PC-9 (cell line): Measurements from ENCODE around the gene AMPD1. TPM values are rescaled to one million over a fixed set of nuclear protein-coding genes. Genes with fewer than 3 reads are reported as not detected.

Experiments used
- BruUV-seq: library from RNA; stranded (reverse); fragments of 400-500 nt; replicated peaks from 2 replicates; lab custom pipeline; 2021; lab: Mats Ljungman, UMichigan
- CTCF ChIA-PET: fragments of 300-600 bp; sonication (Branson Sonifier 250); formaldehyde crosslinking; loops from one replicate; lab custom pipeline; 2022; ENCODE audit warnings: antibody characterized with exemption; lab: Charles Lee
- POLR2A ChIA-PET: fragments of 300-600 bp; sonication (Branson Sonifier 250); formaldehyde crosslinking; loops from one replicate; lab custom pipeline; 2022; ENCODE audit warnings: antibody characterized with exemption; ENCODE audit not compliant: unreplicated experiment; lab: Charles Lee
- DNase-seq, 2 experiments: peaks; one replicate each; pipeline versions ENCODE4 v3.0.0 to v3.0.0-alpha.2; 2015 to 2022; ENCODE audit warnings: mixed read lengths in 1 of 2
- H2AFZ ChIP-seq: fragments of 200-600 bp; sonication (generic); 2 replicates; pipeline ENCODE4 v1.8.1; 2017; ENCODE audit warnings: antibody characterized with exemption
- H3F3A ChIP-seq: fragments of 200-600 bp; sonication (generic); 2 replicates; pipeline ENCODE4 v1.8.1; 2017; ENCODE audit warnings: antibody characterized with exemption, mild to moderate bottlenecking, low read depth; ENCODE audit not compliant: insufficient read depth
- H3K27ac ChIP-seq: fragments of 200-600 bp; sonication (generic); 2 replicates; pipeline ENCODE4 v1.6.1; 2016; ENCODE audit warnings: mixed run types
- H3K27me3 ChIP-seq: fragments of 200-600 bp; sonication (generic); 2 replicates; pipeline ENCODE4 v1.6.1; 2016; ENCODE audit warnings: low read depth, mixed run types; ENCODE audit not compliant: insufficient read depth
- H3K36me3 ChIP-seq: fragments of 200-600 bp; sonication (generic); 2 replicates; pipeline ENCODE4 v1.6.1; 2016; ENCODE audit warnings: low read depth, mixed run types
- H3K4me1 ChIP-seq: fragments of 200-600 bp; sonication (generic); replicated peaks from 2 replicates; pipeline ENCODE4 v1.6.1; 2016; ENCODE audit warnings: mixed run types; ENCODE audit not compliant: insufficient read depth
- H3K4me2 ChIP-seq: fragments of 200-600 bp; sonication (generic); 2 replicates; pipeline ENCODE4 v1.6.1; 2017; ENCODE audit warnings: mixed run types
- H3K4me3 ChIP-seq: fragments of 200-600 bp; sonication (generic); 2 replicates; pipeline ENCODE4 v1.6.1; 2016; ENCODE audit warnings: mixed run types
- H3K79me2 ChIP-seq: fragments of 200-600 bp; sonication (generic); 2 replicates; pipeline ENCODE4 v1.6.1; 2017; ENCODE audit warnings: low read depth, mixed run types
- H3K9me2 ChIP-seq: fragments of 200-600 bp; sonication (generic); 2 replicates; pipeline ENCODE4 v1.8.1; 2017; ENCODE audit warnings: mild to moderate bottlenecking; ENCODE audit not compliant: insufficient read depth
- H3K9me3 ChIP-seq: fragments of 200-600 bp; sonication (generic); 2 replicates; pipeline ENCODE4 v1.8.1; 2016; ENCODE audit warnings: low read depth; ENCODE audit not compliant: insufficient read depth
- H4K20me1 ChIP-seq: fragments of 200-600 bp; sonication (generic); 2 replicates; pipeline ENCODE4 v1.8.1; 2017; ENCODE audit not compliant: insufficient read depth
- EZH2 ChIP-seq: fragments of 200-600 bp; sonication (generic); IDR thresholded peaks from 2 replicates; pipeline ENCODE4 v1.8.0; 2017; ENCODE audit warnings: antibody characterized with exemption, low read depth
- intact Hi-C: fragments of 100-400 bp; cut with micrococcal nuclease; formaldehyde crosslinking; loops from one replicate; pipeline ENCODE4 v1.10.0; 2022; ENCODE audit not compliant: unreplicated experiment
- total RNA-seq: library from RNA; stranded (reverse); gene quantifications from 2 replicates; pipeline ENCODE4 v1.2.3, GENCODE V29; 2021
- TF ChIP-seq, protein P1 (sequence below): fragments of 200-600 bp; sonication (generic); conservative IDR thresholded peaks from 2 replicates; pipeline ENCODE4 v1.6.1; 2017; ENCODE audit warnings: mixed run types, antibody characterized with exemption, mild to moderate bottlenecking, moderate library complexity

The AMPD1 gene
- total RNA-seq, 1 experiment from 2014 or later = not detected

GRCh38 chr1:114660238-114660637, 35.1 kb downstream of the AMPD1 start:
- BruUV-seq = no TSS peak

GRCh38 chr1:114651893-114652292, 43.5 kb downstream of the AMPD1 start:
- Histone ChIP-seq H3K79me2 (no peaks in the 10 kb centered on the region), H3K9me2 (no peaks in the 10 kb centered on the region), H4K20me1 (no peaks in the 10 kb centered on the region), H3K4me1 (no peaks in the 10 kb centered on the region), H3K4me2 (no peak overlapping the region), H3K4me3 (no peak overlapping the region), H3K9me3 (no peaks in the 10 kb centered on the region; the same call in 1 of the 2 replicates), H3F3A (no peaks in the 10 kb centered on the region), H3K27ac (no peak overlapping the region), H3K36me3 (no peaks in the 10 kb centered on the region), H3K27me3 (no peaks in the 10 kb centered on the region), H2AFZ (no peak overlapping the region)
- intact Hi-C loops = no loop called here
- BruUV-seq = no TSS peak
- POLR2A ChIA-PET = no interaction called here
- TF ChIP-seq, protein P1, sequence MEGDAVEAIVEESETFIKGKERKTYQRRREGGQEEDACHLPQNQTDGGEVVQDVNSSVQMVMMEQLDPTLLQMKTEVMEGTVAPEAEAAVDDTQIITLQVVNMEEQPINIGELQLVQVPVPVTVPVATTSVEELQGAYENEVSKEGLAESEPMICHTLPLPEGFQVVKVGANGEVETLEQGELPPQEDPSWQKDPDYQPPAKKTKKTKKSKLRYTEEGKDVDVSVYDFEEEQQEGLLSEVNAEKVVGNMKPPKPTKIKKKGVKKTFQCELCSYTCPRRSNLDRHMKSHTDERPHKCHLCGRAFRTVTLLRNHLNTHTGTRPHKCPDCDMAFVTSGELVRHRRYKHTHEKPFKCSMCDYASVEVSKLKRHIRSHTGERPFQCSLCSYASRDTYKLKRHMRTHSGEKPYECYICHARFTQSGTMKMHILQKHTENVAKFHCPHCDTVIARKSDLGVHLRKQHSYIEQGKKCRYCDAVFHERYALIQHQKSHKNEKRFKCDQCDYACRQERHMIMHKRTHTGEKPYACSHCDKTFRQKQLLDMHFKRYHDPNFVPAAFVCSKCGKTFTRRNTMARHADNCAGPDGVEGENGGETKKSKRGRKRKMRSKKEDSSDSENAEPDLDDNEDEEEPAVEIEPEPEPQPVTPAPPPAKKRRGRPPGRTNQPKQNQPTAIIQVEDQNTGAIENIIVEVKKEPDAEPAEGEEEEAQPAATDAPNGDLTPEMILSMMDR = no peak
- TF ChIP-seq EZH2 = no peak
- CTCF ChIA-PET = no interaction called here
- DNase-seq = no peak

More at GRCh38 chr1:114660238-114660637, 35.1 kb downstream of the AMPD1 start:
- no peaks in the 10 kb centered on the region for H3K4me1 ChIP-seq
- H3K4me2 ChIP-seq = no peak overlapping the region
- no peak for TF ChIP-seq EZH2
- TF ChIP-seq, protein P1 = no peak
- H3K4me3 ChIP-seq = no peak overlapping the region
- H3K79me2 ChIP-seq = no peaks in the 10 kb centered on the region
- no peaks in the 10 kb centered on the region for H3K27me3 ChIP-seq
- H3K27ac ChIP-seq = no peak overlapping the region
- no peak for DNase-seq
- H4K20me1 ChIP-seq = no peaks in the 10 kb centered on the region
- ChIA-PET POLR2A (no interaction called here), CTCF (interaction anchor here (0.5 kb wide), 1 partner anchor 1683 kb away, joined by 3 read pairs; no protein-coding TSS in a partner anchor)
- no peaks in the 10 kb centered on the region for H3K36me3 ChIP-seq
- intact Hi-C loops = no loop called here
- H3K9me2 ChIP-seq = no peaks in the 10 kb centered on the region
- no peaks in the 10 kb centered on the region for H3K9me3 ChIP-seq
- no peak overlapping the region for H2AFZ ChIP-seq
- H3F3A ChIP-seq = no peaks in the 10 kb centered on the region

GRCh38 chr1:114648503-114648902, 46.8 kb downstream of the AMPD1 start:
- Histone ChIP-seq H3K79me2 (no peaks in the 10 kb centered on the region), H3K4me2 (no peak overlapping the region), H2AFZ (no peak overlapping the region), H3K9me3 (no peaks in the 10 kb centered on the region), H3K36me3 (no peaks in the 10 kb centered on the region), H4K20me1 (no peaks in the 10 kb centered on the region), H3K4me3 (no peak overlapping the region), H3K4me1 (no peaks in the 10 kb centered on the region), H3K27me3 (no peaks in the 10 kb centered on the region), H3F3A (no peaks in the 10 kb centered on the region), H3K27ac (no peak overlapping the region), H3K9me2 (no peaks in the 10 kb centered on the region; the same call in 1 of the 2 replicates)
- no TSS peak for BruUV-seq
- intact Hi-C loops = no loop called here
- ChIA-PET POLR2A (no interaction called here), CTCF (no interaction called here)
- DNase-seq = no peak
- TF ChIP-seq, protein P1 = no peak
- TF ChIP-seq EZH2 = no peak
